COR-L47 (cell line): Measurements from ENCODE around the gene ATF6.

ENCODE experiments used
- DNase-seq: peaks from one replicate; lab custom pipeline; 2025; lab: John Stamatoyannopoulos, UW

Gene ATF6

DNA sequence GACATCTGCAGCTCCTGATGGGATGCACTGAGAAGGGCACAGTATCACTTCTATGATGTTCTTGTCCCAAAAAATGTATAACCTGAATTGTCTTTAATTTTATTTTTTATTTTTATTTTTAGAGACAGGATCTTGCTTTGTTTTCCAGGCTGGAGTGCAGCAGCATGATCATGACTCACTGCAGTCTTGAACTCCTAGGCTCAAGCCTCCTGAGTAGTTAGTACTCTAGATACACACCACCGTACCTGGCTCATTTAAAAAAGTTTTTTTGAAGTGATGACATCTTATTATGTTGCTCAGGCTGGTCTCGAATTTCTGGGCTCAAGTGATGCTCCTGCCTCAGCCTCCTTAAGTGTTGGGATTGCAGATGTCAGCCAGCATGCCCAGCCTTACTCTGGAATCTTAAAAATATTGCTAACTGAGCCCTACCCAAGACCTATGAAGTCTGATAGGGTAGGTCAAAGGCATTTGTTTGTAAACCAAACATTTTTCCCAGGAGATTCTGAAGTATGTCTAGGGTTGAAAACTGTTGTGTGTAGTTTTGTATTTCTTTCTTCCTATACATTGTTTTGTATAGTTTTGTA, 68.9 kb downstream of the ATF6 start:
- DNase-seq = no peak

GRCh38 chr1:161836018-161836417, 69.9 kb downstream of the ATF6 start:
- no peak for DNase-seq

GRCh38 chr1:161838362-161838761, 72.2 kb downstream of the ATF6 start:
- DNase-seq = no peak

GRCh38 chr1:161838885-161839284, 72.8 kb downstream of the ATF6 start:
- DNase-seq = no peak

DNA sequence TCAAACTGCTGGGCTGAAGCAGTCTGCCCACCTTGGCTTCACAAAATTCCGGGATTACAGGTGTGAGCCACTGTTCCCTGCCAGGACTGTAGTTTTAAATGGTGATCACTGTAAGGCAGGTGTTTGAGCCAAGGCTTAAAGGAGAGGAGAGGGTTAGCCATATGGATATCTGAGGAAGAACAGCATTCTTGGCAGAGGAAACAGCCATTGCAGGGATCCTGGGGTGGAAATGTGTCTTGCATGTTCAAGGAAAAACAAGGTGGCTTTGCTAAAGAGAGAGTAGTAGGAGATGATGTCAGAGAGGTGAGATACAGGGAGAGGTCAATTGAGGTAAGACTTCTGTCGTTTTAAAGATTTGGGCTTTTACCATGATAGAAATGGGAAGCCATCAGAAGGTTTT, 73.5 kb downstream of the ATF6 start:
- no peak for DNase-seq

DNA sequence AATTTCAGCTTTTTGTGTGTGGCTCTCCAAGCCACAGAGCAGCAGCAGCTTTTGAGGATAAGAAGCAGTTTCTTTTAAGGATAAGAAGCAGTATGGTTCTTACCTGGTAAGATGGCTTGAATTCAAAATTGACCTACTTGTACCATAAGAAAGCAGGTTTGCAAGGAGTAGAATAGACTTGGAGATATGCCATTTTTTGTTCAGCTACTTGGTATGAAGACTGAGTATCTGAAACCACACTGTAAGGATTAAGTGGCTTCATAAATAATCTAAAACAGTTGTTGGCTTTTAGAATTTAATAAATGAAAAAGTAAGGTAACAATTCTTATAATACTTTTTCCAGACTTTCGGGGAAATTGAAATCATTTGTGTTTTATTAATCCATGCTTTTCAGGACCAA, 74.2 kb downstream of the ATF6 start:
- DNase-seq = no peak

- no peak for DNase-seq
Measured at GRCh38 chr1:161843156-161843555, 77.0 kb downstream of the ATF6 start.

DNA sequence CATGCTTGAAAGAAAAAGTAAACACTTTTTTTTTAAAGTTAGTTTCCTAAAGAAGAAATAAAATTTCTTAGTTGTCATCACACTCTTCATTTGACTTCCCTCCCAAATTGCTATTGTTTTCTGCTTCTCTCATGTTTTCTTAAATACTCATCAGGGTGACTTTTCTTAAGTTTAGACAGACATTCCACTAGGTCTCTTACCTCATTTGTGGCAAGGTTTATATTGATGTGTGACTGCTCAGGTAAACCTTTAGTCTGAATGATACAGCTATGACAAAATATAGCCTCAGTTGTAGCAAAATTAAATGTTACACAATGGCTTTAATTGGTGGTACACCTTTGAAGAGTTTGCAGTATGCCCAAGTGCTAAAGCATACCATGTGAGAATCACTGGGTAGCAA, 78.6 kb downstream of the ATF6 start:
- no peak for DNase-seq

- DNase-seq = no peak
Measured at GRCh38 chr1:161848676-161849075, 82.6 kb downstream of the ATF6 start.

- DNase-seq = no peak
Measured at GRCh38 chr1:161849518-161849917, 83.4 kb downstream of the ATF6 start.

DNA sequence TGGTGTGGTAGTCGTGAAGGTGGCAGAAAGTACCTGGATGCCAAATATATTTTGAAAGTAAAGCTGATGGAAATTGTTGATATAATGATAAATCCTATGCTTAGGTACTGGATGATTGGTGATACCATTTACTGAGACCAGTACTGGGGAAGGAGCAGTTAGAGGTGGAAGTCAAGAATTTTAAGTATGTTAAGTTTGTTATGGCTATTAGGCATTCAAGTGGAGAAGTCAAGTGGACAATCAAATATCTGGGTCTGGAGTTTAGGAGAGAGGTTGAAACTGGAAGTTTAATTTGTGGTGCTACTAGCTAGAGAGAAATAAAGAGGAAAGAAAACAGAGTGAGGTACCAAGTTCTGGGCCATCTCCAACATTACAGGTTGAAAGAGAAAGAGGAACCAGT, 89.1 kb downstream of the ATF6 start:
- no peak for DNase-seq

GRCh38 chr1:161858271-161858670, 92.2 kb downstream of the ATF6 start:
- DNase-seq = no peak

- DNase-seq = no peak
Measured at GRCh38 chr1:161863549-161863948, 97.4 kb downstream of the ATF6 start.

DNA sequence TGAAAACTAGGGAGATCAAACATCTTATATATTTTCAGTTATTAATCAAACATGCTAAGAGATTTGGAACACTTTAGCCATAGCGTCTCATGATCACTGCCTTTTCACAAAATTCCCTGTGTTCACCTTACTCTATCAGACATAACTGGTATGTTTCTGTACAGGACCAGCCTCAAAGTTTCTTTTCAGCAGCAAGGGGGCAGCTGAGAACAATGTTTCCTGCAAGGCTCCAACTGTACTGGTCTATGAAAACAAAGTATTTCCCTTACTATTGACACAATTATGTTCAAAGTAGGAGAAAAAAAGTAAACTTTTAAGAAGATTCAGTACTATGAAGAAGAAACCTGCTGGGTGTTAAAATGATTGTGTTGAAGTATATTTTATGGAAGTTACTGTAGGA, 98.5 kb downstream of the ATF6 start:
- DNase-seq = no peak

- no peak for DNase-seq
Measured at GRCh38 chr1:161866241-161866640, 100.1 kb downstream of the ATF6 start.

GRCh38 chr1:161868832-161869231, 102.7 kb downstream of the ATF6 start:
- DNase-seq = no peak

- no peak for DNase-seq
Measured at GRCh38 chr1:161869291-161869690, 103.2 kb downstream of the ATF6 start.

- DNase-seq = no peak
Measured at GRCh38 chr1:161872506-161872905, 106.4 kb downstream of the ATF6 start.

DNA sequence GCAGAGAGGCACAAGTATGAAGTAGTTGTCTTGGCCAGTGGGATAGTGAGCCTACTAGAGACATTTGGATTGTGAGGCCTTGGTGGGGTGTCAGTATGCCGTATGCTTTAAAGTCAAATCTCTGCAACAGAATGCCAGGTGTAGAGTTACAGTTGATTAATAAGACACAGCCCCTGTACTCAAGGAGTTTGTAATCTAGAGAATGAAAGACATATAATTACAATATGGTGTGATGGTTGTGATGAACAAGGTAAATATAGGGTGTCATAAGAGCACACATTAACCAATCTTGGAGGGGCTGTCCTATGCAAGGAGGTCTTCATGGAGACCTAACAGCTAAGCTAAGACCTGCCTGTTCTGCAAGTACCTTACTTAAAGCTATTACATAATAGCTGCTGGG, 113.1 kb downstream of the ATF6 start:
- DNase-seq = no peak

GRCh38 chr1:161884475-161884874, 118.4 kb downstream of the ATF6 start:
- DNase-seq = no peak

DNA sequence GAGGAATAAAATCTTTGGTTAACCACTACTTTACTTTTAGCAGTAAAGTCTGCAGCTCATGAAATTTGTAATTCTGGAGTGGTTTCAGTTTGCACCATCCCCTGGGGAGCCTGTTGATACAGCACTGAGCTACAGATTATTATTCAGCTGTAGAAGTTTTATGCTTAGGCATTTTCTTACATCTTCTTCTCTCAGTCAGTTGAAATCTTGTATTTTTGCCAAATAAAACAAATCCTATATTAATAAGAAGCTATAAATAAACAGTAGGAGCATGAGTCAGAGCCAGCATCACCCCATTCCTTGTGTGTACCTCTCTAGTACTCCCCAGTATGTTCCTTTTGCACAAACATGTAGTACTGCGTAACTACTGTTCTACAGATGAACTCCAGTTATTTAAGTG, 118.9 kb downstream of the ATF6 start:
- no peak for DNase-seq

DNA sequence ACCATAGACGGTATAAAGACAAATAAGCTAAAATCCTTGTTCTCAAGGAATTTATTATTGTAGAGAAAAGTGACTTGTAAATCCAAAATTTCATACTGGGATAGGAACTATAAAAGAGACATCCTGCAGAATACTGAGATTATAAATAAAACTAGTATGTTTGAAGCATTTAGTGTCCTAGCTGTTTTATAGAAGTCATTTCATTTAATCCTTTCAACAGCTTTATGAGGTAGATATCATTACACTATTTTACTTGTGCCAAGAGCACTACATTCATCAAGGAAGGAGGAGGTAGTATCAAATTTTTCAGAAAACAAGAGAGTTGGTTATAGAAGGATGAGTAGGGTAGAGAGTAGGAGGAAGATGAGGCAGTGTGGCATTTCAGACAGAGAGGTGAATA, 119.6 kb downstream of the ATF6 start:
- DNase-seq = no peak

DNA sequence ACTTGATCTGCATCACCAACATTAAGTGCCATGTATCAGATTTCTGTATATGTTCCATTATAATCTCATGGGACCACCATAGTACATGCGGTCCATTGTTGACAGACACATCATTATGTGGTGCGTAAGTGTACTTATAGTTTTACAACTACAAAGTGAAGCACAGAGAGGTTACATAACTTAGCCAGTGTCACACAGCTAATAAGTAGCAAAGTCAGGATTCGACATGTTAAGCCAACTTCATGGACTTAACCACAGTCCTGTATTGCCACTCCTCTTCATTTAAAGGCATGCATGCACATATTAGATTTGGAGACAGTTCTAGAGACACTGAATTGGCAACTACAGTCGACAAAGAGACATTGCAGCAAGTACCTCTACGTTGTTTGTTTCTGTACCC, 120.5 kb downstream of the ATF6 start:
- DNase-seq = no peak

- DNase-seq = no peak
Measured at GRCh38 chr1:161887730-161888287, 121.7 kb downstream of the ATF6 start.

DNA sequence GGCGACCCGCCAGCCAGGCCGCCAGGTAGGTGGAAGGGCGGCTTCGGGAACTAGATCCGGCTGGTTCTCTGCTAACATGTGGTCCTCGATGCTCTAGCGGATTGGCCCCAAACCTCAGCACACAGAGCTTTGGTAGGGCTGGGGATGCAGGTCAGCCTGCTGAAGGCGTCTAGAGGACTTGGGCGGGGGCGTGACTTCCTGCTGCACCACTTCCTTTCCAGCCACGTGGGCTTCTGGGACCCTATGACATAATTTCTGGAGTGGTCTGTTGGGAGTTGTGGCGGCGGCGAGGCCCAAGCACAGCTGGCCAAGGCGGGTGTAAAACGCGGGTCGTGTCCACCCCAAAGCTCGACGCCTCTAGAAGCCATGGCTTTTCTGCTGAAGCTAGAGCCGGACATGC, 124.5 kb downstream of the ATF6 start:
- no peak for DNase-seq
